Epithelial cell of proximal tubule (primary cell): ENCODE data around the gene CARD11. TPM values are rescaled to one million over a fixed set of nuclear protein-coding genes. Genes with fewer than 3 reads are reported as not detected.
"Not testable (repeated sequence)": the region's sequence is repeated elsewhere in the genome, so short reads cannot be mapped to it uniquely, and the experiment has no call there.

Experiments used
- DNase-seq: peaks from one replicate; pipeline ENCODE4 v3.0.0-alpha.2; 2011; ENCODE audit warnings: low read depth
- H3K4me3 ChIP-seq: 2 replicates; pipeline ENCODE4 v1.5.1; 2011; ENCODE audit warnings: low read depth, mild to moderate bottlenecking, low read length
- total RNA-seq: library from RNA; depleted of rRNA; stranded (reverse); fragments of >200 nt; gene quantifications from 2 replicates; pipeline ENCODE4 v1.2.3, GENCODE V29; 2015
- TF ChIP-seq, protein P1 (sequence below): conservative IDR thresholded peaks from 2 replicates; pipeline ENCODE4 v1.5.1; 2012; ENCODE audit warnings: low read depth, mild to moderate bottlenecking, low read length

The CARD11 gene
- total RNA-seq, 1 donor from 2014 or later: 18.7 TPM

DNA sequence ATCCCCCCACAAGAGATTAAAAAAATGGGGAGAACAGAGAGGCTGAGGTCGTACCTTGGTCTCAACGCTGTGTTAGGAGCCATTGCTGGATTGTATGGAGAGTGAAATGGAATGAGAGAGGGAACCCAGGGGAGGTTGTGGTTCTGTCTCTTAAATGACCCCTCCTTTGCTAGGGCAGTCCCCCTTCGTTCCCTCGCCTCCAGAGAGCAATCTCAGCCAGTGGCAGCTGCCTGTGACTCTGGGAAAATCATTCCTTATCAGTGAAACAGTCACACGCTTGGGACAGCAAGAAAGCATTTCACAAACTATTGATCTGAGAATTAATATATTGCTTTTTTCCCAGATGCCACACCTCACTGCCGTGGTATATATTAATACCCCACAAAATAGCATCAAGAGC is 12.0 kb upstream of the CARD11 start:
- no peak overlapping the region for H3K4me3 ChIP-seq
- TF ChIP-seq, protein P1, sequence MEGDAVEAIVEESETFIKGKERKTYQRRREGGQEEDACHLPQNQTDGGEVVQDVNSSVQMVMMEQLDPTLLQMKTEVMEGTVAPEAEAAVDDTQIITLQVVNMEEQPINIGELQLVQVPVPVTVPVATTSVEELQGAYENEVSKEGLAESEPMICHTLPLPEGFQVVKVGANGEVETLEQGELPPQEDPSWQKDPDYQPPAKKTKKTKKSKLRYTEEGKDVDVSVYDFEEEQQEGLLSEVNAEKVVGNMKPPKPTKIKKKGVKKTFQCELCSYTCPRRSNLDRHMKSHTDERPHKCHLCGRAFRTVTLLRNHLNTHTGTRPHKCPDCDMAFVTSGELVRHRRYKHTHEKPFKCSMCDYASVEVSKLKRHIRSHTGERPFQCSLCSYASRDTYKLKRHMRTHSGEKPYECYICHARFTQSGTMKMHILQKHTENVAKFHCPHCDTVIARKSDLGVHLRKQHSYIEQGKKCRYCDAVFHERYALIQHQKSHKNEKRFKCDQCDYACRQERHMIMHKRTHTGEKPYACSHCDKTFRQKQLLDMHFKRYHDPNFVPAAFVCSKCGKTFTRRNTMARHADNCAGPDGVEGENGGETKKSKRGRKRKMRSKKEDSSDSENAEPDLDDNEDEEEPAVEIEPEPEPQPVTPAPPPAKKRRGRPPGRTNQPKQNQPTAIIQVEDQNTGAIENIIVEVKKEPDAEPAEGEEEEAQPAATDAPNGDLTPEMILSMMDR: no peak
- no peak for DNase-seq

DNA sequence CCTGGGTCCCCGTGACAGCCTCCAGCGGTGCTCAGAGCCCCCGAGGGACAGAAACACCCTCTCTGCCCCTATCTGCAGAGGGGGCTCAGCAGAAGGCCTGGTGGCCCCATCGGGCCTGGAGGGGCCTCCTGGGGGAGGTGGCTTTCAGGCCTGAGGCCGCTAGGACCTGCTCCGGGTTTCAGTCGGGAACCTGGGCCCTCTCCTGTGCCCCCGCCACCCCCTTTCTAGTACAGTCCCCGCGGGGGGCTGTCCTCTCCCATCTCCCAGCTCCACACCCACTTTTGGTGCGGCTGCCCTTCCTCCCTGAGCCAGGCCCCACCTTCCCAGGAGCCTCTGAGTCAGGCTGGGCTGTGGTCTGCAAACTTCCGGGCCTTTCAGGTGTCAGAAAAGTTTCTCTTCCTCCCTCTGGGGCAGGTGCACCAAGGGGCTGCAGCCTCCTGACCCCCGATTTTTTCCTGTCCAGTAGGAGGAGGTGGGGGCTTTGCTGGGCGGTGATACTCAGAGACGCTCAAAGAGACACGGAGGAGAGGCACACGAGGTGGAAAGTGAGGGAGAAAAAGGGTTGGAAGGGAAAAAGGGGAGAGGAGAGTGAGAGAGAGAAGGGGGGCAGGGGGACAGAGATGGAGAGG is 692 bp downstream of the CARD11 start:
- peak overlapping the region; percentile 60 for H3K4me3 ChIP-seq
- no peak for DNase-seq
- TF ChIP-seq, protein P1: no peak

DNA sequence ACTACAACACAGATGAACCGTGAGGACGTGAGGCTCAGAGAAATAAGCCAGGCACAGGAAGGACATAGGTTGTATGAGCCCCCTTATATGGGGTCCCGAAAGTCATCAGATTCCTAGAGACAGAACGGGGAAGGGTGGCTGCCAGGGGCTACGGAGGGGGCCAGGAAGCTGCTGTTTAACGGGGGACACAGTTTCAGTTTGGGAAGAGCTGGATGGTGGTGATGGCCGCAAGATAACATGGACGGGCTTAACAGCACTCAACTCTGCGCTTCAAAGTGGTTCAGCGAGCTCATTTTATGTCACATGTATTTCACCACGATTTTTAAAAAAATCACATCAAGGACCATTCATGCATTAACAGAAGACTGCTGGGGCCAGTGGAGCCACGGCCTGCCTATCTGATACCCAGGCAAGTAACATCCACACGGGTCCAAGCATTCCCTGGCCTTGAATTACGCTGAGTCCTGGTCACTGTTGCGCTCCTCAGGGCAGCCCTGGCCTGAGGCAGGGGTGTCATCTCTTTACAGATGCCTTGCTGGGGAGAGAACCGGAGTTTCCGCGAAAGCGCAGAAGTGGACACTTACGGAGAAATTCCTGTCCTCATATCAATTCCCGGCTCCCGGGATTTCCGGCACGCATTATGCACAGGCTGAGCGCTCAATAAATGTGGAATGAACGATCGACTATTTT is 1.5 kb downstream of the CARD11 start:
- TF ChIP-seq, protein P1: no peak
- no peak for DNase-seq
- peak overlapping the region; percentile 60 for H3K4me3 ChIP-seq

DNA sequence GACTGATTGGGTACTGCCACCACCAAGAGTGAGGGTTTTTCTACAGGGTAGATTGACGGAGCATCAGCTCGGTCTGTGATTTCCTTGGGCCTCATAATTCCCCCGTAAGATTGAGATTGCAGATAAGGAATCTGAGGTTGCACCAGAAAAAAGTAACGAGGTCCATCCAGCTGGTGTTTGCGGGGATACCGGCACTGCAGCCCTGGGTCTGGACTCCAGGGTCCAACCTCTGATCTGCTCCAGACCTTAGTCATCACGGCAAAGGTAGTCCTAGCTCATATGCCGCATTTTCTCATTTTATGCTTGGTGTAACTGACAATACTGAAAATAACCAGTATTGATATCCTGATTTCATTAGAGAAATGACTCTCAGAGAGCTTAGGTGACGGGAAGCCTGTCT is 3.9 kb downstream of the CARD11 start:
- TF ChIP-seq, protein P1: no peak
- DNase-seq: no peak
- no peak overlapping the region for H3K4me3 ChIP-seq

DNA sequence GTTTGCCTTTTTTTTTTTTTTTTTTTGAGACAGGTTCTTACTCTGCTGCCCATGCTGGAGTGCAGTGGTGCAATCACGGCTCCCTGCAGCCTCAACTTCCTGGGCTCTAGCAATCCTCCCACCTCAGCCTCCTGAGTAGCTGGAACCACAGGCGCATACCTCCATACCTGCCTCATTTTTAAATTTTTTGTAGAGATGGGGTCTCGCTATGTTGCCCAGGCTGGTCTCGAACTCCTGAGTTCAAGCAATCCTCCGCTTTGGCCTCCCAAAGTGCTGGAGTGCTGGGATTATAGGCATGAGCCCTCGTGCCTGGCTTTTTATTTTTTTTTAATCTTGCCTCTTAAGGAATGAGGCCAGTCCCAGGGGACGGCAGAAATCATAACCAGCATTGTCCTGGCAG is 5.7 kb downstream of the CARD11 start:
- not testable (repeated sequence) for DNase-seq, H3K4me3 ChIP-seq

DNA sequence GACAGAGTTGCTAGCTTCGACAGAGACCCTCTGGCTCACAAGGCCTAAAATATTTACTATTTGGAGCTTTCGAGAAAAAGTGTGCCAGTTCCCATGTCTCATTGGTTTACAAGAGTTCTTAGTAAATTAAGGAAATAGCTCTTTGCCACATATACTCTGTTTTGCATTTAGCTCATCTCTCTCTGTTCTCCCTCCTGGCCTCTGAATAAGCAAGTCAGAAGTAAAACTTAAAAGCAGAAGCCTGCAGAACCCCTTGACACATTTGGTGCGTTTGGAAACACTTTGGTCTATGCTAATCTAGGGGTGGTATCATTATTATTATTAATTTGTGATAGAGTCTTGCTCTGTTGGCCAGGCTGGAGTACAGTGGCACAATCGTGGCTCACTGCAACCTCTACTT is 6.4 kb downstream of the CARD11 start:
- no peak for DNase-seq
- no peak overlapping the region for H3K4me3 ChIP-seq
- TF ChIP-seq, protein P1: no peak

DNA sequence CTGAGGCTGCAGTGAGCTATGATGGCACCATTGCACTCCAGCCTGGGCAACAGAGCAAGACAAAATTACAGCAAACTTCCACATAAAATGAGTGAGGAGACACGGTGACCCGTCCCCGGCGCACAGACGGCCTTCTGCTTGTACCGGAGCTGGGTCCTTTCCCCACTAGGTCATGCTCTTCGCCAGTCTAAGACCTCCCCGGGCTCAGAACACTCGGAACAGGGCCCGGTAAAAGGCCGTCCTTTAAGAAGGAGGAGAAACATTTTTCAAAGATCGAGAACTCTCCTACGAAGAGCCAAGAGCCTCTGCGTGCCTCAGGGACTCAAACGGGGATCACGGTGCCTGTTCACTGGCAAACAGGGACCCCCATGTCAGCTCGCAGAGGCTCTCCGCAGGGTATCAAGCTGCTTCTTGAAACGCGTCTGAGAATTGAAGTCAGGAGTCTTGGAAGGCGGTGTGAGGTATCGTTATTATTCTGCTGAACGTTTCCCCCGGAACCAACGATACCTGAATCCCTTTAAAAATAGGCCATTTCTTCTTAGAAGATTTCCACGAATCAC is 9.0 kb downstream of the CARD11 start:
- H3K4me3 ChIP-seq: no peak overlapping the region
- TF ChIP-seq, protein P1: no peak
- no peak for DNase-seq
